IPS-18a (cell line): ENCODE results near the gene TMEM204.

Experiments used
- H3K27ac ChIP-seq: one replicate; pipeline ENCODE4 v1.5.1; 2013; ENCODE audit warnings: low read length
- H3K27me3 ChIP-seq: one replicate; pipeline ENCODE4 v1.6.1; 2013; ENCODE audit warnings: mild to moderate bottlenecking, low read length; ENCODE audit not compliant: control insufficient read depth, insufficient read depth
- H3K36me3 ChIP-seq: one replicate; pipeline ENCODE4 v1.6.1; 2013; ENCODE audit warnings: low read depth, low read length; ENCODE audit not compliant: control insufficient read depth
- H3K4me1 ChIP-seq: one replicate; pipeline ENCODE4 v1.6.1; 2013; ENCODE audit warnings: low read depth, low read length; ENCODE audit not compliant: control insufficient read depth
- H3K4me3 ChIP-seq: one replicate; pipeline ENCODE4 v1.5.1; 2013; ENCODE audit warnings: low read length
- H3K9ac ChIP-seq: one replicate; pipeline ENCODE4 v1.6.1; 2013; ENCODE audit warnings: mild to moderate bottlenecking, low read length, moderate library complexity
- H3K9me3 ChIP-seq: one replicate; pipeline ENCODE4 v1.6.1; 2013; ENCODE audit warnings: low read depth, low read length; ENCODE audit not compliant: control insufficient read depth

The TMEM204 gene

DNA sequence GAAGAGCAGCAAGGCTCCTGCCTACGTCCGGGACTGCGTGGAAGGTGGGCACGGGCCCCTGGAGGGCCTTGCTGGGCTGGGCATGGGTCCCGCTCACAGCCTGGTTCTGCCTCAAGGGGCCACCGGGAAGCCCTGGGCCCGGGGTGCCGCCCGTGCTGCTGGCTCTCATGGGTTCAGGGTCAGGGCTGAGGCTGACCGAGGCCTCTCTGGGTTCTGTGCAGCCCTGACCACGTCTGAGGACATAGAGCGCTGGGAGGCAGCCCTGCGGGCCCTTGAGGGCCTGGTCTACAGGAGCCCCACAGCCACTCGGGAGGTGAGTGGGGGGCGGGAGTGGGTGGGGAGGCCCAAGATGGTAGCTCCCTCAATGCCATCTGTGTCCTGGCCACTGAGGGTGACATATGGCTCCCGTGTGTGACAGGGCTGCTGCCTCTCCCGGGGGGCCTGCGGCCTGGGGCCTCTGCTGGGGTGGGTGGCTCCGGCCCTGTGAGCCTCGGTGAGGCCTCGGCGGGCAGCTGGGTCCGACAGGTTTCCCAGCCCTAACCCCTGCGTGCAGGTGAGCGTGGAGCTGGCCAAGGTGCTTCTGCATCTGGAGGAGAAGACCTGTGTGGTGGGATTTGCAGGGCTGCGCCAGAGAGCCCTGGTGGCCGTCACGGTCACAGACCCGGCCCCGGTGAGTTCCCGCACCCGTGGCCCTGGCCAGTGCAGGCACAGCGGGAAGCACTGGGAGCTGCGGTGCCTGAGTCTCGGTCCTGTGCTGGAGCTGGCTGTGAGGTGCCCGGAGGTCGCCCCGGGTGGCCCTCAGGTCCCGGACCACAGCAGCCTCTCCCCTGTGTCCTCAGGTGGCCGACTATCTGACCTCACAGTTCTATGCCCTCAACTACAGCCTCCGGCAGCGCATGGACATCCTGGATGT is 31.1 kb upstream of the TMEM204 start:
- Histone ChIP-seq H3K9me3 (no peaks in the 10 kb centered on the region), H3K27ac (no peak overlapping the region), H3K4me1 (no peaks in the 10 kb centered on the region), H3K27me3 (no peaks in the 10 kb centered on the region), H3K36me3 (peaks cover 49% of the 10 kb centered on the region), H3K9ac (no peak overlapping the region), H3K4me3 (no peak overlapping the region)

DNA sequence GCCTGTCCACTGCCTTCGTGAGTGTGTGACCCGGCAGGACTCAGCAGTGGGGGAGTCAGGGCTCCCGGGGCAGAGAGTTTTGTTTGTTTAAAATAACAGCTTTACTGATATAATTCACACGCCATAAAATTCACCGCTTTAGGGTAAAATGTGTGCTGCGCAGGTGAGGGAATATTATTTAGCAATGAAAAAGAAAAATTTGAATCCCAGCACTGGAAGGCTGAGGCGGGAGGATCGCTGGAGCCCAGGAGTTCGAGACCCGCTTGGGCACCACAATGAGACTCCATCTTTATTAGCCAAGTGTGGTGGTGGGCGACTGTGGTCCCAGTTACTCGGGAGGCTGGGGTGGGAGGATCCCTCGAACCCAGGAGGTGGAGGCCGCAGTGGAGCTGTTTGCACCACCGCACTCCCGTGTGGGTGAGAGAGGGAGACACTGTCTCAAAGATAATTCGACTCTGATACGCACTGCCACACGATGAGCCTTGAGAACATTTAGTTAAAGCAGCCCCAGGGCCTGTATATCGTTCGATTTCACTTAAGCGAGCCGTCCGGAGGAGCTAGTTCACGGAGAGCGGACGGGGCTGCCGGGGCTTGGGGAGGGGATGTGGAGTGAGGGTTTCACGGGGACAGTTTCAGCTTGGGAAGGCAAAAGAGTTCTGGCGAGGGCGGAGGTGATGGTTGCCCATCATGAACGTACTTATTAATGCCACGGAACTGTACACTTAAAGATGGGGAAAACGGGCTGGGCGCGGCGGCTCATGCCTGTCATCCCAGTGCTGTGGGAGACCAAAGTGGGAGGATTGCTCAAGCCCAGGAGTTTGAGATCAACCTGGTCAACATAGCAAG is 30.1 kb upstream of the TMEM204 start:
- H3K27me3 ChIP-seq: no peaks in the 10 kb centered on the region
- no peak overlapping the region for H3K9ac ChIP-seq
- H3K36me3 ChIP-seq: peaks cover 41% of the 10 kb centered on the region
- no peak overlapping the region for H3K27ac ChIP-seq
- no peak overlapping the region for H3K4me3 ChIP-seq
- H3K4me1 ChIP-seq: no peaks in the 10 kb centered on the region
- no peaks in the 10 kb centered on the region for H3K9me3 ChIP-seq

DNA sequence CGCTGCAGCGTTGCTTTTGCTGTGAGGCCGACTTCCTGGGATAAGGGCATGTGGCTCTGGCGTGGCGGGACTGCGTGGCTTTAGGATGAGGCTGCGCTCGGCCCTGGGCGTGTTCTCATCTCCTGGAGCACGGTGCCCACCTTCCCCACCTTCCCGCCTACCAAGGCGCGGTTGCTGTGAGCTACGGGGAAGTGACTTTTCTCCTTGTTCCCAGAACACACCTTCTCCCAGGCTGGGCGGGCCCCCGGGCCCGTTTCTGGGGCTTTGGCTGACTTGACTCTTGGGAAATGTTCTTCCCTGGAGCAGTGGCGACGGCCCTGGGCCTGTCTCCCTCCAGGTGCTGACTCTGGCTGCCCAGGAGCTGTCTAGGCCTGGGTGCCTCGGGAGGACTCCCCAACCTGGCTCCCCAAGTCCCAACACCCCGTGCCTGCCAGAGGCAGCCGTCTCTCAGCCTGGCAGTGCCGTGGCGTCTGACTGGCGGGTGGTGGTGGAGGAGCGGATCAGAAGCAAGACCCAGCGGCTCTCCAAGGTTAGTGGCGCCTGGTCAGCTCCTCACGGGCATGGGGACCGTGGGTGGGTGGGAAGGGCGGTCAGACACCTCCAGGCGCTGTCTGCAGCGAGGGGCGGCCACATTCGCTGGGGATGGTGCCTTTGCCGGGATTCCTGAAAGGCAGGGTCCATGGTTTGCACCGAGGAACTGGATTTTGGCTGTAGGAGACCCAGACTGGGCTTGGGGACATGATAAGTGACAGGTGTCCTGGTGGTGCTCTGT is 28.2 kb upstream of the TMEM204 start:
- Histone ChIP-seq H3K4me1 (no peaks in the 10 kb centered on the region), H3K27me3 (no peaks in the 10 kb centered on the region), H3K4me3 (no peak overlapping the region), H3K27ac (no peak overlapping the region), H3K36me3 (peaks cover 34% of the 10 kb centered on the region), H3K9ac (no peak overlapping the region), H3K9me3 (no peaks in the 10 kb centered on the region)

DNA sequence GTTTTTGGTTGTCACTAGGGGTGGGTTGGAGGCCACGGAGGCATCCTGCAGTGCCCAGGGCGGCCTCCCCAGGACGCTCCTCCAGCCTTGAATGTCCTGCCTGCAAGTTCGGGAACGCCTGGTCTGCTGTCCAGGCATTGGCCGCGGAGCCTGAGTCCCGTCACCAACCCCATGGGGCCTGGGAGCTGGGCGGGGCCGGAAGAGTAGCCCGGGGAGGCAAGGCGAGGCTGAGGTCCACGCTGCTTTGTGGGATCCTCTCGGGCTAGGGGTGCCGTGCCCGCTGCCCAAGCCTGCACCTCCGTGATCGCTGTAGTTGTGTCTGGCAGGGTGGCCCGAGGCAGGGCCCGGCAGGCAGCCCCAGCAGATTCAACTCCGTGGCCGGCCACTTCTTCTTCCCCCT is 27.6 kb upstream of the TMEM204 start:
- Histone ChIP-seq H3K9ac (no peak overlapping the region), H3K4me3 (no peak overlapping the region), H3K27me3 (no peaks in the 10 kb centered on the region), H3K36me3 (peaks cover 30% of the 10 kb centered on the region), H3K9me3 (no peaks in the 10 kb centered on the region), H3K27ac (no peak overlapping the region), H3K4me1 (no peaks in the 10 kb centered on the region)

DNA sequence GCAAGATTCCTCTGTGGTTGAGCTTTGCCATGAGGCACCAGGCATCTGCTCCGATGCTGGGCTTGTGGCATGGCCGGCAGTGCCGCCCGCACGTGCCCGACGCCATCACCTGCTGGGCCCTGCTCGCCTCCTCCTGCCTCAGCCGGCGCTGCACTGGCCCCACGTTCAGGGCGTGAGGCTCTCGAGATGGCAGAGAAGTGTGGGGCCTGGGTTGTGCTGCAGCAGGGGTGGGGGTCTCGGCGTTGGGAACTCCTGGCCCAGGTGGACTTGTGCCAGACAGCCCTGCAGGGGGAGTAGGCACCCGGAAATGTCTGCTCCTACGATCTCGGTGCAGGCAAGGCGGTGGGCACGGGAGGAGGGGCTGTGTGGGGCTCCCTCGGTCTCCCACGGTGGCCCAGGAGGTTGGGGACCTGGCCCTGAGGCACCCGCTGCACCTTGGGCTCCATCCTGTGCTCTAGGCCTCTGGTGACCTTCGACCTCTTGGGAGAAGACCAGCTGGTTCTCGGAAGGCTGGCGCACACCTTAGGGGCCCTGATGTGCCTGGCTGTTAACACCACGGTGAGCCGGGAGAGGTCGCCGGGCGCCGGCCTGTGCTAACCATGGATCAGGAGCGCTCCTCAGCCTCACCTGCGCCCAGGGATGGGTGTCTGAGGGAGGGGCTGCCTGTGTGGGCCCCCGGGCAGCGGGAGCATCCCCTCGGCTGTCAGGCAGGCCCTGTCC is 26.8 kb upstream of the TMEM204 start:
- no peaks in the 10 kb centered on the region for H3K9me3 ChIP-seq
- H3K27me3 ChIP-seq: no peaks in the 10 kb centered on the region
- H3K9ac ChIP-seq: no peak overlapping the region
- no peaks in the 10 kb centered on the region for H3K4me1 ChIP-seq
- H3K36me3 ChIP-seq: peaks cover 30% of the 10 kb centered on the region
- no peak overlapping the region for H3K4me3 ChIP-seq
- no peak overlapping the region for H3K27ac ChIP-seq

DNA sequence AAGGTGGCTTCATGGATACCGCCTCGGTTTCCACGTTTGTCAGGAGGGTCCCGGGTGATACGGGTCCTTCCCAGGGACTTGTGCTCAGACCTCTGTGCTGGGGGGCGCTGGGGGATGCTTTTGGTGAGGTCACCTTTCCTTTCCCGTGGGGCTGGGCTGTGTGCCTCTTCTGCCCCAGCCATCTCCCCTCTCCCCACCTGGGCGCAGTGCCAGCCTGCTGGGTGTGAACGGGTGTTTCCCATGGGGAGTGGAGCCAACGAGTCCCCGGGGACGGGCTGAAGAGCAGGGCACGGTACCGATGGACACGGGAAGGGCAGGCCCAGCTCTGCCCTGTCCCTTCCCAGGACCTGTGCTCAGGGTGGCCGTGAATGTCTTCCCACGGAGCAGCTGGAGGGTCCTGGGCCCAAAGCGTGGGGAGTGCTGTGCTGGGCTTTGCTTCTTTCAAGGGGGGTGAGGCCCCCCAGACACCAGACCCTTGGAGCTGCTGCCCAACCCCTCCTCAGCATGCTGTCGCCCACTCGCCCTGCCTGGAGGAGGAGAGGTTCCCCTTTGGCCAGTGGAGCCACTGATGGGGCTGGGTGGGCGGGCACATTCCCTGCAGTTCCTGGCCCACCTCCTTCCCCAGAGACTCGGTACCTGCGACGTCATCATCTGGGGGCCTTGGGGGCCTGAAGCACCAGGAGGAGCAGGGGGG is 24.8 kb upstream of the TMEM204 start:
- H3K4me1 ChIP-seq: no peaks in the 10 kb centered on the region
- H3K27me3 ChIP-seq: no peaks in the 10 kb centered on the region
- H3K27ac ChIP-seq: no peak overlapping the region
- no peak overlapping the region for H3K4me3 ChIP-seq
- H3K36me3 ChIP-seq: peaks cover 12% of the 10 kb centered on the region
- no peak overlapping the region for H3K9ac ChIP-seq
- no peaks in the 10 kb centered on the region for H3K9me3 ChIP-seq

DNA sequence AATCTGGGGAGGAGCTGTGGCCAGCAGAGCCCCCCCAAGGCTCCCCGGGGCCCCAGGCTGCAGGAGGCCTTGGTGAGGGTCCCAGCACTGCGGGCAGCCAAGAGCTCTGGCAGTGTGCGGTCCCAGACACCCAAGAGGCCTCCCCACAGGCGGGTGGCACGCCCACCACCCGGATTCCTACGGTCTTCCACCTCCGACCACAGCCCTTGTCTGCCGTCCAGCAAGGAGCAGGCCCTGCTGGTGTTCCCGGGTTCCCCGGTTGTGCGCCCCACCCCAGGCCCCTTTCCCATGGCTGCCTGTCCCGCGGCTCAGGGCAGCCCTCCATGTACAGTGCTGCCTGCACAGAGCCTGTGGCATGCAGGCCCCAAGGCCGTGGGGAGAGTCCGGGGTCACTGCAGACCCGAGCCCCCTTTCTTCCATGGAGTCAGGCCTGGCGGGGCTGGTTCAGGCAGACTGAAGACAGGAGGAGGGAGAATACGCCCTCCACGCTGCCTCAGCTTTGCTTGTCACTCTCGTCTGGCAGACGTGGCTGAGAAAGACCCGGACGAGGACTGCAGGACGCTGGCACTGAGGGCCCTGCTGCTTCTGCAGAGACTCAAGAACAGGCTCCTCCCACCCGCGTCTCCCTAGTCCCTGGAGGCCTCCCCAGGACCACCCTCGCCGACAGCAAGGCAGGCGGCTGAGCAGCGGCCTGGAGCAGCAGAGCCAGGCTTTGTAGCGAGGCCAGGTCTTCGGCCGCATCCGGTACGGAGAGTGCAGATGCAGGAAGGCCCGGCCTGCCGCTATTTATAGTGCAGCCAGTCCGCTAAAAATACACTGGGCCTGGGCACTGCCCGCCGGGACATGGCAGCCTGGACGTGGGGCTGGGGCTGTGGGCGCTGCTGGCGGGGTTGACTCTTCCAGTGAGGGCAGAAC is 23.9 kb upstream of the TMEM204 start:
- Histone ChIP-seq H3K9me3 (no peaks in the 10 kb centered on the region), H3K27ac (no peak overlapping the region), H3K4me3 (no peak overlapping the region), H3K4me1 (no peaks in the 10 kb centered on the region), H3K9ac (no peak overlapping the region), H3K36me3 (peaks cover 11% of the 10 kb centered on the region), H3K27me3 (no peaks in the 10 kb centered on the region)

DNA sequence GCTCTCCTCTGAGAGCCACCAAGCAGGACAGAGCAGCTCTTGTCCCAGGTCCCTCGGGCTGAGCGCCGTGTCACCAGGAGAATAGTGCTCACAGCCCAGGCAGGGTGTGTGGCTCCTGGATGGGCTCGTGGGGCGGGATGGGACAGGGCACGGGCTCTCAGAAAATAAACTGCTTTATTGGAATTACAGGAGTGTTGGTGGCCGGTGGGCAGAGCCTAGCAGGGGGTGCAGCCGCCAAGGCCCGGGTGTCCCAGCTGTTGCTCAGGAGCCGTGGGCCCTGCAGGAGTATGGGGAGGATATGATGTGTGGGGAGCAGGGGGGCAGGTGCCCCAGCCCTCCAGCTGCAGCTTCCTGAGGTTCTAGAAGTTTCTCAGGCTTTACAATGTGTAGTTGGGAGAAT is 23.2 kb upstream of the TMEM204 start:
- H3K4me1 ChIP-seq: no peaks in the 10 kb centered on the region
- H3K9me3 ChIP-seq: no peaks in the 10 kb centered on the region
- no peak overlapping the region for H3K27ac ChIP-seq
- H3K9ac ChIP-seq: no peak overlapping the region
- H3K4me3 ChIP-seq: no peak overlapping the region
- H3K27me3 ChIP-seq: no peaks in the 10 kb centered on the region
- peaks cover 11% of the 10 kb centered on the region for H3K36me3 ChIP-seq

DNA sequence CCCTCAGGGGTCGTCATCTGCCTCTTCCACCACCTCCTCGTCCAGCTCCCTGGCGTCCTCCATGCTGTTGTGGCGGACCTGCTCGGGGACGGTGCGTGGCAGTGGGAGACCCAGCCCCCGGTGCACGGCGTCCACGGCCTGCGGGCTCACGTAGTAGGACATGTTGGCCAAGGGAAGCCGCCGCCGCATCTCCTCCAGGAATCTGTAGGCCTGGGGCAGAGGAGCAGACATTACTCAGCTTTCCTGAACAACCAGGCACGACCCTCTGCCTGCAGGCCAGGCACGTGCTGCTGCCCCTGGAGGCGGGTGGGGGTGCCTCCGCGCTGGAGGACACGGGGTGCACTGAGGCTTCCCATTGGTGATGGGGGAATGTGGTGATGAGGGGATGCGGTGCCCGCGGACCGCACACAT is 22.5 kb upstream of the TMEM204 start:
- no peaks in the 10 kb centered on the region for H3K27me3 ChIP-seq
- H3K27ac ChIP-seq: no peak overlapping the region
- no peaks in the 10 kb centered on the region for H3K9me3 ChIP-seq
- H3K4me3 ChIP-seq: no peak overlapping the region
- no peak overlapping the region for H3K9ac ChIP-seq
- H3K36me3 ChIP-seq: peaks cover 10% of the 10 kb centered on the region
- H3K4me1 ChIP-seq: no peaks in the 10 kb centered on the region
